HS-5 (cell line): ENCODE results near the gene TLR9.

Experiments used
- DNase-seq: peaks from one replicate; pipeline ENCODE4 v3.0.0-alpha.2; 2012; ENCODE audit warnings: low read depth

The TLR9 gene

DNA sequence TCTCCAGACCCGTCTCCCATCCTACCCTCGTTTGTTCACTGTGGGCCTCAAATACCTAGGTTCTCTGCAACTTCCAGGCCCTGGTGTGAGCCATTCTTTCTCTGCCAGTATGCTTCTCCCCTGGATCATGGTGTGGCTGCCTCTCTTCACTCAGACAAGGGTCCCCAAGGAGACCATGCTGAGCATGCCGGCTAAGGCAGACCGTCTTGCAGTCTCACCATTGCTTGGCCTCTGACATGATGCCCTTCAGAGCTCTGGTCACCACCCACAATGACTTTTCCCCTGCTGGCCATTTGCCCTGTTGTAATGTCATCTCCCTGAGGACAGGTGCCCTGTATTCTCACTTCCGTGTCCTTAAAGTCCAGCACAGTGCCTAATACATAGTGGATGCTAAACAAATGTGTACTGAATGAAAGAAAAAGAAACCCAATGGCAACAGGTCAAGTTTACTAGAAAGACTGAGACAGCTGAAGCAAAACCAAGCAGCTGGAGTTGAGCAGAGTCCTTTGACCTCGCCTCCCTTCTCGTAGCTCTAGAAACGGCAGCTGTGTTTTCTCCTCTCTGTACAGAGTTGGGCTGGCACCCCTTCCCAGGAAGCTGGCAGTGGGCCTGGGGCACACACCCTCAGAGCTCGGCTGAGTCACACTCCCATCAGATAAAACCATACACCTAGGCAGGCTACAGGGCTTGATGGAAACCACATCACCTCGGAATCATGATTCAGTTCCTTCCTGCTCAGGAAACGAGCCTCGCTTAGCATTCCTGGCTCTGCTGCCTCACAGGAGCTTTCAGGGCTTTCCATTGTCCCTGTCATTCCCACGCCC lies 8.6 kb downstream of the TLR9 start:
- no peak for DNase-seq

DNA sequence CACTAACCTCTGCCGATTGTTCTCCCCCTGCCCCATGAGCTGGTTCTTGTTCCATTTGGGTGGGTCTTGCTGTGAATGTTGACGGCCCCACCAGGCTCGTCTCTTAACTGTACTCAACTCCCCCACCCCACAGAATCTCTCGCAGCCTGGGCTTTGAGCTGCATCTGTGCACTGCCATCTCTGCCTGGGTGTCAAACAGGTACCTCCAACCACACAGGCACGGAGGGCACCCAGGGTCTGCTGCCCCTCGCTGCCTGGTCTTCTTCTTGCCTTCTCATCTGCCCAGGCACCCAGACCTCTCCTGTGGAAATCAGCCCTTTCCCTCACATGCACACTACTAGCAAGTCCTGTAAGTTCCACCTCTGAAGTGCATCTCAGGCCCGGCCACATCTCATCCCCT lies 10.1 kb downstream of the TLR9 start:
- no peak for DNase-seq

DNA sequence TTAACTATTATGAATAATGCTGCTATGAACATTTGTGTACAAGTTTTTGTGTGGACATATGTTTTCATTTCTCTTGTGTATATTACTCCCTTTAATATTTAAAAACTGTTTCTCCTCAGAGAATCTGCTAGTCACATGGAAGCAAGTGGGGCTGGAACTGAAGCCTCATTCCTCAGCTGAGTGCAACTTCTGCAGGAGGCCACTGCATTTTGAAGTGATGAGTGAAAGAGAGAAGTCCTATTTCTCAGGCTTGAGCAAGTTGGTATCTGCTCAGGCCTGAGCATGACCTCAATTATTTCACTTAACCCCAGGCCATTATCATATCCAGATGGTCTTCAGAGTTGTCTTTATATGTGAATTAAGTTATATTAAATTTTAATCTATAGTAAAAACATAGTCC lies 11.5 kb downstream of the TLR9 start:
- DNase-seq = no peak

DNA sequence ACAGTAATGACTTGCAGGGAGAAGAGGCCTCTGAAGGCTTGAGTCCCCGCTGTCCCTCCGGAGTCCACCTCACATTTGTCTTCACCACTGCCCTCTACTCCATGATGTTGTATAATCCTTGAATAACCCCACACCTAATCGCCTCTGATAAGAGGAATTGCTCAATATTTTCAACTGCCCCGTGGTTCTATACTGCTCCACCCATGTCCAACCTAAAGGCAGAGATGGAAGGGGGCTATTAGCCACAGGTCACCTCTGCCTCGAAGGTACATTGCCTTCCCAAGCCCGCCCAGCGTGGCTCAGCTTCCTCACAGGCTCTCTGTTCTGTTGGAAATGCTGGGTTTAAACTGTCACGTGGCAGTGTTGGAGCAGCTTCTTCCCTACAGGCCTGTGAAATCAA lies 12.4 kb downstream of the TLR9 start:
- no peak for DNase-seq

- no peak for DNase-seq
These were observed 14.1 kb downstream of the TLR9 start for GRCh38 chr3:52211268-52211891.

GRCh38 chr3:52210550-52211046 lies 14.8 kb downstream of the TLR9 start:
- DNase-seq = no peak

- no peak for DNase-seq
These were observed 15.4 kb downstream of the TLR9 start for GRCh38 chr3:52210037-52210436.

DNA sequence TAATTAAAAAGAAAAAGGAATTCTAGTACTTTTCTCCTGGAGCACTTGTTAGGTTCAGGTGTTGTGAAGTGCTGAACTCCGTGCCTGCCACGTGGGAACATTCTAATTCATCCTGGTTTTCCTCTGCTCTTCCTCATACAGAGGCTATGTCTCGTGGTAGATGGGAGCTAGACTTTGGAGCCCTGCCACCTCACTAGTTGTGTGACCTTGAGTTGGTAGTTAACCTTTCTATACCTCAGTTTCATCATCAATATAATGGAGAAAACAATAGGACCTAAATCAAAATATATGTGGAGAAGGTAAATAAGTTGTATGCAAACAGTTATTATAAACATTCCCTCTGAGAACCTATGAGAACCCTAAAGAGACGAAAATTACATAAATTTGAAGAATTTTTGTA lies 16.9 kb downstream of the TLR9 start:
- DNase-seq = no peak

DNA sequence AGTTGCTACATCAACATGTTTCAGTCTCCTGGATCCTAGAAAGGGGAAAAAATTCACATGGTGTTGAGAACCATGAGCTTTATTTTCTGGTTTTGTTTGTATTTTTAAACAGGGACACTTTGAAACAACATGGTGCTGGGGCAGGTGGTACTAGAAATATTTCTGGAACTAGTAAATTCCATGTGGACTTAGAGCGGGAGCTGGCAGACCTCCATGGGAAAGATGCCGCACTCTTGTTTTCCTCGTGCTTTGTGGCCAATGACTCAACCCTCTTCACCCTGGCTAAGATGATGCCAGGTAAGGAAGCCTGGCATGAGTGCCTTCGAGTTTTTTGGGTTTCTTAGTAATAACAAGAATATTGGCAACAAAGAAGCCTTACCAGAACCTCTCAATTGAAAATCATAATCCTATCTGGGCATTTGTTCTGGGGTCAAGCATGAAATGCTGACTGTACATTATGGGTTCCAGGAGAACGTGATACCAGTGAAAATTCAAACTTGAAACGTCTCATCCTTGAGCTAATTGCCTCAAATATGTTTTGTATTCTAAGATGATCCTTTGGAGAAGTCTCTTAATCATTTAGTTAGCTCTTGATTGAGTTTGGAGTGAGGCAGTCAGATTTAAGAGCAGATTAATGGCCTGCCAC lies 19.6 kb downstream of the TLR9 start:
- no peak for DNase-seq

DNA sequence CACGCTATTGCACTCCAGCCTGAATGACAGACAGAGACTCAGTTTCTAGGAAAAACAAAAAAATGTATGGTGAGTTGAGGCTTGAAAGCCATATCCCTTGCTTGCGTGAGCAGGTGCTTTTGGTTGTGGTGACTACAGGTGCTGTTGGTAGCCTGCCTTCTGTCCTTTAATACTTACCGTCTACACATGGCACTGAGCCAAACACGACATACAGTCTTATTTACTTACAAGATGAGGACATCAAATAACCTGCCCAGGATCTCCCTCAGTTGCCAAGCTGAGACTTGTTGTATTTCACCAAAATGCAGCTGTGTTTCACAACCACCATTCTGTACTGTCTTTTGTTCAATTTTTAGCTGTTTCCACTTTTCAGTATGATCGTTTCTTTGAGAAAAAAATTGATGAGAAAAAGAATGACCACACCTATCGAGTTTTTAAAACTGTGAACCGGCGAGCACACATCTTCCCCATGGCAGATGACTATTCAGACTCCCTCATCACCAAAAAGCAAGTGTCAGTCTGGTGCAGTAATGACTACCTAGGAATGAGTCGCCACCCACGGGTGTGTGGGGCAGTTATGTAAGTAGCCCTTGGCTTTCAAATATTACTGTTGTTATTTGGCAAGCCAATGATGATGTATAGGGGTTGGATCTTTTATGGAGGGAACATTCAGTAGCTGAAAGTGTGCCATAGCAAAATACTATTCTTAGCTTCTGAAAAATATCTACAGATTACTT lies 20.9 kb downstream of the TLR9 start:
- DNase-seq = no peak

GRCh38 chr3:52203701-52204100 lies 21.7 kb downstream of the TLR9 start:
- no peak for DNase-seq

DNA sequence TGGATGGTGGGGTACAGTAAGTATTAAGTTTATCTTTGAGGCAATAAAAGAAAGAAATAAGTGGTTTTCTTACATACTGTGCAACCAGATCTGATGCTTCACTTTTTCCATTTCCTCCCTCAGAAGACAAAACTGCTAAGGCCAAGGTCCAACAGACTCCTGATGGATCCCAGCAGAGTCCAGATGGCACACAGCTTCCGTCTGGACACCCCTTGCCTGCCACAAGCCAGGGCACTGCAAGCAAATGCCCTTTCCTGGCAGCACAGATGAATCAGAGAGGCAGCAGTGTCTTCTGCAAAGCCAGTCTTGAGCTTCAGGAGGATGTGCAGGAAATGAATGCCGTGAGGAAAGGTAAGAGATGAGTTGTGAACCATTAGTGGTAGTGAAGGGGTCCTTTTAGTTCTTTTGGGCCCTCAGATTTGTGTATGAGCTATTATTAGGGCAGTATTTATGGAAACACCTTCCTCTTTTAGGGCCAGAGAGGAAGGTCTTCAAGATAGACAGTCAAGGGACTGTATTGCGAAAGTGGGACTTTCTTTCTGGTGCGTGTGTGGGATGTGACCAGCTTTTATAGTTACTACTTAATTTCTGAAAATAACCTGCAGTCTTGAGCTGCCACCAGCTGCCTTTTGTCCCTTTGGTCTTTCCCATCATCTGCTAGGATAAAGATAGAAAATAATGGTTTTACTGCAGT lies 22.9 kb downstream of the TLR9 start:
- no peak for DNase-seq

DNA sequence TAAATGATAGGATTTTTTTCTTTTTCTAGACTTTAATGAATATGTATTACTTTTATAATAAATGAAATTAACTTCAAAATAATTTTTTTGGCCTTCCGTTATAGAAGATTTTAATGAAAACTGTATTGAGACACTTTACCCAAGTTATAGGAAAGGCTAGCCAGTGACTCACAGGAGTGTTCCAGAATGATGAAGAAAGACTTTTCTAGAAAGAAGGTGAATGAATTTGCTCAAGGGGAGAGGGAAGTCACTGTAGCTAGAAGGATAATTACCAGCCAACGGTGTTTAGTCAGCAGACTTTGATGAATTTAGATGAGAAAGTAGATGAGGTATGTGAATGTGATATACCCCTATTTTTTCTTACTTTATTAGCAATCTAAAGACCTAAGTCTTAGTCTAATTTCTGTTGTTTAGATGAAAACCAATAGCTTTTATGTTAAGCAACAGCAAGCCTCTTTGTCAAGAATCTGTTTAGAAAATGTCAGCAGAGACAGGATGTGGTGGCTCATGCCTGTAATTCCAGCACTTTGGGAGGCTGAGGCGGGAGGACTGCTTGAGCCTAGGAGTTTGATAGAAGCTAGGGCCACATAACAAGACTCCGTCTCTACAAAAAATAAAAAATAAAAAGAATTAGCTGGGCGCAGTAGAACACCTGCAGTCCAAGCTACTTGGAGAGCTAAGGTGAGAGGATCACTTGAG lies 24.3 kb downstream of the TLR9 start:
- no peak for DNase-seq

GRCh38 chr3:52198643-52199608 lies 26.5 kb downstream of the TLR9 start:
- no peak for DNase-seq

DNA sequence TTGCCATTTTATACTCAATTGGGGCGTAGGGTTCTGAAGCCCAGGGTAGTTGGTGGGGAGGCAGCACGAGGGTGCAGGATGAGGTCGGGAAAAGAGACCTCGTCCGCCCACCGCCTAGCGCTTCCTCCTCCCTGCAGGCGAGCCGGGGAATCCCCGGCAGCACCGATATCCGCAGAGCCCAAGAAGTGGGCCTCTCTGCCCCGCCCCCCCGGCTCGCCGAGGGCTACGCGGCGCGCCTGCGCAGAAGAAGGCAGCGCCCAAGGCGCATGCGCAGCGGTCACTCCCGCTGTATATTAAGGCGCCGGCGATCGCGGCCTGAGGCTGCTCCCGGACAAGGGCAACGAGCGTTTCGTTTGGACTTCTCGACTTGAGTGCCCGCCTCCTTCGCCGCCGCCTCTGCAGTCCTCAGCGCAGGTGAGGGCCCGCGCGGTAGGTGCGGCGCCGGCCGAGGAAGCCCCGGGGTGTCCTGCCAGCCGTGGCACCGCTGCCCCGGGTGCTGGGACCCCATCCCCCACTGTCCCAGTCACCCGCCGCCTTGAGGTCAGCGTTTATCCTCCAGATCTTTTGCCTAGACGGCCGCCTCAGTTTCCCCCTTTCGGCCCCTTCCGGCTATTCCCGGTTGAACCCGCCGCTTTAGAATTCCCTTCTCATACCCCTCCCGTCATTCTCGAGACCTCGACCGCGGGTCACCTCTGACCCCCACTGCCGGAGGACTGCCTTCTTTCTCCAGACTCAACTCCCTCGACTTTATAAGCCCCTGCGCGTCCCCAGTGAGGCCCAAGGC lies 27.4 kb downstream of the TLR9 start, which contains the start of gene ALAS1:
Gene ALAS1 (plus strand): TSS at position 319 of the 784 bp plus-strand sequence. CDS start 1,082 bp downstream, outside the sequence.
- peak; percentile 63 for DNase-seq

- DNase-seq = no peak
These were observed 28.0 kb downstream of the TLR9 start for GRCh38 chr3:52197499-52197841.

GRCh38 chr3:52196977-52197376 lies 28.5 kb downstream of the TLR9 start:
- no peak for DNase-seq

GRCh38 chr3:52195823-52196331 lies 29.6 kb downstream of the TLR9 start:
- peak; percentile 43 for DNase-seq

DNA sequence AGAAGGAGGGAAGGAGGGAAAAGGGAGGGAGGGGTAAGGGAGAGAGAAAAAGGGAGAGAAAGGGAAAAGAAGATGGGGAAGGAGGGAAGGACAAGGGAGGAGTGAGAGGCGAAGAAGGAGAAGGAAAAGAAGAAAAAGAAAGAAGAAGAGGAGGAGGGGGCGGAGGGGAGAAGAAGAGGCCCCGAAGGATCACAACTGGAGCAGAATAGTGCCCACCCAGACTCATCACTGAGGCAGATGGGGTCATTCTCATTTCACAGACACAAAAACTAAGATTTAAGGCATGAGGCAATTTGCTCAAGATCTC lies 30.2 kb downstream of the TLR9 start:
- DNase-seq = no peak
